ENCODE measurements around the gene KIF27. TPM values are rescaled to one million over a fixed set of nuclear protein-coding genes. Genes with fewer than 3 reads are reported as not detected.
"Not testable (repeated sequence)": the region's sequence is repeated elsewhere in the genome, so short reads cannot be mapped to it uniquely, and the experiment has no call there.

The KIF27 gene
- total RNA-seq, 1 donor from 2014 or later, result 5.0 TPM

DNA sequence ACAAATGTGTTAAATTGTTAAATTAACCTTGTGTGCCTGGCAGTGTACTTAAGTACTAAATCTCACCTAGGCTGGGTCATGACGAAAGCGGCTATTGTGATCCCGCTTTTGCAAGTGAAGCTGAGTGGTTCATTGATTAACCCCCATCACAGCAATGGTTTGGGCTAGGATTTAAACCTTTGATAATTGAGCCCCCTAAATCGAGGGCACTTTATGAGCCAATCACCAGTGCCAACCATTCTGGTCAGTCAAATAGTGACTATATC lies 35.9 kb upstream of the KIF27 start:
- no peak for DNase-seq (ENCODE audit: low read depth)
- peak overlapping the region; percentile 70 for H3K4me3 ChIP-seq (ENCODE audit: low read depth, low read length)
- H3K27me3 ChIP-seq (ENCODE audit: control insufficient read depth, insufficient read depth, low read length), result no peaks in the 10 kb centered on the region
- FAIRE-seq, result no peak
- TF ChIP-seq, protein P1, sequence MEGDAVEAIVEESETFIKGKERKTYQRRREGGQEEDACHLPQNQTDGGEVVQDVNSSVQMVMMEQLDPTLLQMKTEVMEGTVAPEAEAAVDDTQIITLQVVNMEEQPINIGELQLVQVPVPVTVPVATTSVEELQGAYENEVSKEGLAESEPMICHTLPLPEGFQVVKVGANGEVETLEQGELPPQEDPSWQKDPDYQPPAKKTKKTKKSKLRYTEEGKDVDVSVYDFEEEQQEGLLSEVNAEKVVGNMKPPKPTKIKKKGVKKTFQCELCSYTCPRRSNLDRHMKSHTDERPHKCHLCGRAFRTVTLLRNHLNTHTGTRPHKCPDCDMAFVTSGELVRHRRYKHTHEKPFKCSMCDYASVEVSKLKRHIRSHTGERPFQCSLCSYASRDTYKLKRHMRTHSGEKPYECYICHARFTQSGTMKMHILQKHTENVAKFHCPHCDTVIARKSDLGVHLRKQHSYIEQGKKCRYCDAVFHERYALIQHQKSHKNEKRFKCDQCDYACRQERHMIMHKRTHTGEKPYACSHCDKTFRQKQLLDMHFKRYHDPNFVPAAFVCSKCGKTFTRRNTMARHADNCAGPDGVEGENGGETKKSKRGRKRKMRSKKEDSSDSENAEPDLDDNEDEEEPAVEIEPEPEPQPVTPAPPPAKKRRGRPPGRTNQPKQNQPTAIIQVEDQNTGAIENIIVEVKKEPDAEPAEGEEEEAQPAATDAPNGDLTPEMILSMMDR (IDR thresholded peaks at IDR 0.05; ENCODE audit: insufficient read depth, low read length, severe bottlenecking), result no peak
- H3K36me3 ChIP-seq (ENCODE audit: control insufficient read depth, insufficient read depth, low read length), result no peaks in the 10 kb centered on the region

DNA sequence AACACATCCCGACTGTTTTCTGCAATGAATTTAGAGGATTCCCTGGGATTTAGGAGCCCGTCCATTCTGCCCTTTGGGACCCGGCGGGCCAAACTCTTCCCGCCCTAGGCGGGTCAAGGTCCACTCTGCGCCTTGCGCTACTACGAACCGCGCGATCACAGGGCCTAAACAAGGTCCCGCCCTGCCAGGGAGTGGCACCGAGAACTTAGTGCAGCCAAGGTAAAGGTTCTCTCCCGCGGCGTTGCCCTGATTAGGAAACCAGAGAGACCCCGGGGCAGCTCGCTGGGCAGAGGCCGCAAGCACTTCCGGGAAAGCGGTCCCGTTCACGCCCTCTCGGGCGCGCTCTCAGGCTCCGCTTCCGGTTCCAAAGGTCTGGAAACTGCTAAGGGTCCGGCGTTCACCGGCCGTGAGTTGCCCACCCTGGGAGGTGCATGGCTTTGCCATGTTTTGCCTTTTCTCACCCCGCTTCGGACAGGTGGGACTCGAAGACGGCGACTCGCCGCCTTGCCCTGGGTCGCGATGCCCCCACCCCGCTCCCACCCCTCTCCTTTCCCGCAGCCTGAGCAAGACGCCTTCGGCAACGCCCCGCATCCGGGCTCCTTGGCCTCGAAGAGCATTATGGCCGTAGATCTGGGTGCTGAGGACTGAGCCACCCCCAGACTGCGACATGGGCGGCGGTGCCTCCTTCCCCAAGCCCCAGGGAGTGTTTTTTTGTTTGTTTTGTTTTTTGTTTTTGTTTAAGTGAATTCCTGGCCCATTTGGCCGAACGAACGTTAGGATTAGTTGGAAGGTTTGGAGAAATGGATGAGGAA lies 35.4 kb upstream of the KIF27 start:
- TF ChIP-seq, protein P1 (IDR thresholded peaks at IDR 0.05; ENCODE audit: insufficient read depth, low read length, severe bottlenecking), result no peak
- DNase-seq (ENCODE audit: low read depth) (no peak), FAIRE-seq (no peak)
- Histone ChIP-seq H3K27me3 (ENCODE audit: control insufficient read depth, insufficient read depth, low read length) (no peaks in the 10 kb centered on the region), H3K4me3 (ENCODE audit: low read depth, low read length) (peak overlapping the region; percentile 70), H3K36me3 (ENCODE audit: control insufficient read depth, insufficient read depth, low read length) (no peaks in the 10 kb centered on the region)

DNA sequence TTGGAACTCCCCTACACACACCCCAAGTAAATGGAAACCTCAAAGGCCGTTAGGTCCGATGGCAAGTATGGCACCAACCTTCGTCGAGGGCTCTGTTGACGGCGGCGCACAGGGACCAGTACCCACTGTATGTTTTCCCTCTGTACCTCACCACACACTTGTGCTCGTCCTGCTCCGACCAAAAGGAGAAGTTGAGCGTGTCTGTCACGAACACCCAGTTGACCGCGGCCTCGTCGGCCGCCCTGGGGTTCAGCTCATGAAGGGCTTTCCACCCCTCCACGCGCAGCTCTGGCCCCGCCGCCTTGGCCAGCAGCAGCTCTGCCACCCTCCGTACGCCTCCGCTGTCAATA lies 34.8 kb upstream of the KIF27 start:
- TF ChIP-seq, protein P1 (IDR thresholded peaks at IDR 0.05; ENCODE audit: insufficient read depth, low read length, severe bottlenecking), result no peak
- Histone ChIP-seq H3K36me3 (ENCODE audit: control insufficient read depth, insufficient read depth, low read length) (no peaks in the 10 kb centered on the region), H3K27me3 (ENCODE audit: control insufficient read depth, insufficient read depth, low read length) (no peaks in the 10 kb centered on the region), H3K4me3 (ENCODE audit: low read depth, low read length) (peak overlapping the region; percentile 70)
- no peak for FAIRE-seq
- DNase-seq (ENCODE audit: low read depth), result no peak

GRCh38 chr9:83948096-83948495 lies 26.9 kb upstream of the KIF27 start:
- not testable (repeated sequence) for H3K36me3 ChIP-seq (ENCODE audit: control insufficient read depth, insufficient read depth, low read length); H3K4me3 ChIP-seq (ENCODE audit: low read depth, low read length); DNase-seq (ENCODE audit: low read depth); H3K27me3 ChIP-seq (ENCODE audit: control insufficient read depth, insufficient read depth, low read length); FAIRE-seq

- Histone ChIP-seq H3K4me3 (ENCODE audit: low read depth, low read length) (no peak overlapping the region), H3K36me3 (ENCODE audit: control insufficient read depth, insufficient read depth, low read length) (peaks cover 2% of the 10 kb centered on the region), H3K27me3 (ENCODE audit: control insufficient read depth, insufficient read depth, low read length) (no peaks in the 10 kb centered on the region)
- DNase-seq (ENCODE audit: low read depth), result no peak
- TF ChIP-seq, protein P1 (IDR thresholded peaks at IDR 0.05; ENCODE audit: insufficient read depth, low read length, severe bottlenecking), result no peak
- no peak for FAIRE-seq
These were observed 19.5 kb upstream of the KIF27 start for GRCh38 chr9:83940590-83941303.

GRCh38 chr9:83937861-83938455 lies 16.7 kb upstream of the KIF27 start:
- no peak for FAIRE-seq
- DNase-seq (ENCODE audit: low read depth), result peak; percentile 74
- H3K4me3 ChIP-seq (ENCODE audit: low read depth, low read length), result no peak overlapping the region

More at GRCh38 chr9:83937861-83938455, 16.7 kb upstream of the KIF27 start:
- Histone ChIP-seq H3K36me3 (ENCODE audit: control insufficient read depth, insufficient read depth, low read length) (peaks cover 2% of the 10 kb centered on the region), H3K27me3 (ENCODE audit: control insufficient read depth, insufficient read depth, low read length) (no peaks in the 10 kb centered on the region)
- TF ChIP-seq, protein P1 (IDR thresholded peaks at IDR 0.05; ENCODE audit: insufficient read depth, low read length, severe bottlenecking), result peak; percentile 51

Measured in bronchial epithelial cell (primary cell).